GM18519 (cell line): ENCODE data around the gene ACOT12.
"Not testable (repeated sequence)": the region's sequence is repeated elsewhere in the genome, so short reads cannot be mapped to it uniquely, and the experiment has no call there.

Experiments used
- ATAC-seq: cut with Tn5 transposase; IDR thresholded peaks from one replicate; pipeline ENCODE4 v1.9.1; 2021; ENCODE audit warnings: mild to moderate bottlenecking, moderate library complexity; ENCODE audit not compliant: unreplicated experiment, low FRiP score

The ACOT12 gene

DNA sequence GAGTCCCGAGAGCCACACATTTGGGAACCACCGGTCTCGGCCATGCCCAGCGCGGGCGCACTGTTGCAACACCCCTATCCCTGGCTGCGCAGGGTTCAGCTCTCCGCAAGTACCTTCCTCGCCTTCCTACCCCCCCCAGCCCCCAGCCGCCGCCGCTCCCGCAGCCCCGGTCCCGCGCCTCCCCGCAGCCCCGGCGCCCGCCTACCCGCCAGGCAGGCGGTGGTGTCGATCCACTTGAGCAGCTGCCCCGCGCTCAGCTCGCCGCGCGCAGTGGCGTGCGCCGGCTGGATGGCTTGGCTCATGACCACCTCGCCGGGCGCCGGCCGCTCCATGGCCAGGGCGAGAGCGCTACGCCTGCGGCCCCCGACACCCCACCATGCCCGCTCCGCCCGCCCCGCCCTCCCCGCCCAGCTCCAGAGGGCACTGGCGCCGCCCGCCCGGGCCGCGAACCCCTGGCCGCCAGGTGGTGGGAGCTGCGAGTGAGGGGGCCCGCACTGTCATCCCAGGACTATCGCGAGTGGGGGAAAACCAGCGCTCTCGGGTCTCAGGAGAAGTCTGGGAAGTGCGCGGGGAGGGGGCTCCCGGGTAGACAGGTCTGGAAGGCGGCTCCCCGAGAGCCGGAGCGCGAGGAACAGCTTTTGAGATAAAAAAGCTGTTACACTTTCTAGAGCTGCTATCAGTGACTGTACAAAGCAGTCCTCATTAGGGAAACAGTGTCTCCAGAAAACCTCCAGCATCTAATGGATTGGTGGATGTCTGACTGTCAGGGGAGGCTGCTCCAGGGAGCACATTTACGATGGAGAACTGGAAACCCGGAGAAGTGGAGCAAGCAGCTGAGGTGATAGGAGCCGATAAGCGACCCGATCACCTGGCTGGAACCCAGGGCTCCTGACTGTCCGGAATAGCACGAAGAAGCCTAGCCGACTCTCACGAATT lies at the start of gene ACOT12:
ACOT12 (minus strand) TSS at position 352 of the 936 bp plus-strand sequence; CDS start at position 332, 20 bp downstream.
- ATAC-seq = no peak

DNA sequence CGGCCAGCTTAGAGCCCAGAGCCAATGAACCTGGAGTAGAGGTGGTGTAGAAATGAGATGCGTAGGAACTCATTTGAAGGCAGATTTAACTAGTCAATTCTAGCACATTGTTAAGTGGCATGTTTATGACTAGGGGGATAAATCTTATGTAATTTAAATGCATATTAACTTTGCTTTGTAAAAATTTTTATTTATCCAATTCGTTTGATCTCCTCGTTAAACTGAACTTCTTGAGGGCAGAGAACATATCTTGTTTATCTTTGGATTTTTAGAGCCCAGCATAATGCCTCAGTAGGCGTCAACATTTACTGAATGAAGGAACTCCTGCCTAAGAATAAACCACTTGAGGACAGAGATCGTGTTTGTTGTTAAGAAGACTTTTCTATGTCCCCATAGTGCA lies 41.1 kb upstream of the ACOT12 start:
- ATAC-seq = no peak

- no peak for ATAC-seq
Observed at GRCh38 chr5:81429985-81430384, 36.1 kb upstream of the ACOT12 start.

DNA sequence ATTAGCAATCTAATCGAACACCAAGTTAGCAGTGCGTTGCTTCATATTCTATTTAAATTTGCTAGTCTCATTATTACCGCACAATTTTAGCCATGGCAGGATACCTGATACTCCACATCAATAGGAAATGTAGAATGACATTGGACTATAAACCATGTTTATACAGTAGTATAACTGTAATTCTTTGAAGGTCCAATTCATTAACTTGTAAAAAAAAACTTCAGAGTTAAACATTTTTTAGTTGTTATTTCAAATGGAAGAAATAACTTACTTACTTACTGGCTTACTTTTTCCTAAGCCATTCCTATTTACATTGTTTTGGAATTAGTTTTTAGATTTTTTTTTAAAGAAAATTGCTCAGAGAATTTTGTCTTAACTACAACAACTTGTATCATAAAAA lies 35.4 kb upstream of the ACOT12 start:
- ATAC-seq = no peak

DNA sequence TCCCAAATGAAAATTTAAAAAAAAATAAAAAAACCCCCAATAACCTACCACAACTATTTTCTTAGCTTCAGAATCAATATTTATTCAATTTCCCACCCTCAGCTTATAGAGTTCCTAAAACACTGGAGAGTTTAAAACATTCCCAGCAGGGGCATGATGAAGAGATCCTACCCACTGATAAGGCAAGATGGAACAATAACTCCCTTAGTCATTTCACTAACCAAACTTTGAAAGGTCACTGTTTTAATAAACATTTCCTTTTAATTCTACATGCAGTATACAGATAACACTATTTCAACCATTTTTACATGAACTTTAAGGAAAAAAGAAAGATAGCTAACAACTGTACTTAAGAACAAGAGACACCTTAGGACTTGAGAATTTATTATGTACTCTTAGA lies 34.9 kb upstream of the ACOT12 start:
- no peak for ATAC-seq

GRCh38 chr5:81428446-81428845 lies 34.5 kb upstream of the ACOT12 start:
- no peak for ATAC-seq

GRCh38 chr5:81427566-81427965 lies 33.6 kb upstream of the ACOT12 start:
- ATAC-seq = no peak

DNA sequence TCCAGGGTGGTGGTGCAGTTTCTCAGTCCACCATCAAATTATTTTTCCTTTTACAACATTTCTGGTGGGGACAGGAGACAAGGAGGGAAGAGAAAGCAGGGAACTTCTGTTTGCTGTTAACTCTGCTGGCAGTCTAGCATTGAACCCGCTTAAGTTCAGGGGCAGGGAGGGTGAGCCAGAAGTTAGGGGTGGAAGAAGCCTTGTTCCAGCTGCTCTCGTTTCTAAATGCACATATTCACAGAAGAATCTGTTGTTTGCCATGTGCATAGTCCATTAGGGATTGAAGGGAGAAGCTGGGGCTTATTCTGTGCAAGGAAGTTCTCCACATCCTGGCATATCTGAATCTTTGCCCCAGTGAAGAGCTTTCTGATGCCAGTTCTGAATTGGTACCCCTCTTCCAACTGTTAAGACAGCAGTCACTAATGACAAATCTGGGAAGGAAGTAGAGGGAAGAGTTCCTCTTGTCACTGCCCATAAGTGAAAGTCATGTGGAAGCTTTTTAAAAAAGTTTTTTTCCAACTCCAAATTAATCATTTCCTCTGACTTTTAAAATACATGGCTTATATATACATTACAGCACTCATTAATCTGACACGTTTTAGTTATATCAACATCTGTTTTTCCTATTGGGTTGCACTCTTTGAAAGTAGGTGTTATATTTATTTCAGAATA lies 32.6 kb upstream of the ACOT12 start:
- no peak for ATAC-seq

GRCh38 chr5:81425569-81425968 lies 31.6 kb upstream of the ACOT12 start:
- no peak for ATAC-seq

DNA sequence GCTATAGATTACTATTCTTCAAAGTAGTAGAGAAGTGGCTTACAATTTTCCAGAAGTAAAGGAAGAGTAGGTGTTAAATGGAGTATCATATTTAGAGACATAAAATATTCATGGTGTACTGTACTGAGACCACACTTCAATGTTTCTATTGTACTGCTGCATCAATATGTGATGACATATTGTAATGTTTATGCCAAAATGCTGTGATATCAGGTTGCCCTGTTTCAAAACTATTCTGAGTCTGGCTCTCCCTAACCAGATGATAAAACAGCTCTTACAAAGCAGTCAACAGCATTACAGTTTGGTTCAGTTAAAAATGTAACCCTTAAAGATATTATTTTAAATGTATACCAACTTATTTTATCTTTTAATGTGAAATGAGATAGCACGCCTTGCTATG lies 30.8 kb upstream of the ACOT12 start:
- ATAC-seq = no peak

DNA sequence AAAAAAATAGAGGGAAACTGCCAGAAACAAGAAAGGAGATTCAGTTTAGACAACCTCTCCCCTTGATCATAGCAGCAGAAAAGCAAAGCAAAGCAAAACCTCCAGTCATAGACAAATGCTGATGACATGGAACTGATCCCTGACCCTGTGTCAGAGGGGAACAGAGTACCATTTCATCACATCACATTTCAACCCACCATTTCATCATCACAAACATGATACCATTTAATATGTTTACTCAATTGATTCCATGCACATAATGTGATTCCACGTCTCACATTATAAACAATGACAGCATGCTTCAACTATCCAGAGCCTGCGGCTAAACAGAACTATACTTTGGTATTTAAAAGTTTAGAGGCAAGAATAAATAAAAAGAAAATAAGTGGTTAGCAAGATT lies 28.7 kb upstream of the ACOT12 start:
- no peak for ATAC-seq

GRCh38 chr5:81420039-81420667 lies 26.2 kb upstream of the ACOT12 start:
- ATAC-seq = no peak

DNA sequence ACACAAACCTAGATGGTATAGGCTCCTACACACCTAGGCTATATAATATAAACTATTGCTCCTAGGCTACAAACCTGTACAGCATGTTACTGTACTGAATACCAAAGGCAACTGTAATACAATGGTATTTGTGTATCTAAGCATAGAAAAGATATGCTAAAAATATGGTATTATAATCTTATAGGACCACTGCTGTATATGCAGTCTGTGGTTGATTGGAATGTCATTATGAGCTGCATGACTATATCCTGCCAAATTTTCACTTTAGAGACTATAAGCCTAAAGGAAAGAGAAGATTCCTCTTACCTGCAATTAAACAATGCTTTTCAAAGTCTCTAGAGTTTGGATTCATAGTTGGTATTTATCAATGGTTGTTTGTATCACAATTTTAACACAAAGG lies 24.7 kb upstream of the ACOT12 start:
- no peak for ATAC-seq

- no peak for ATAC-seq
Observed at GRCh38 chr5:81417052-81417451, 23.1 kb upstream of the ACOT12 start.

- ATAC-seq = no peak
Observed at GRCh38 chr5:81409896-81410295, 16.0 kb upstream of the ACOT12 start.

GRCh38 chr5:81409361-81409760 lies 15.4 kb upstream of the ACOT12 start:
- ATAC-seq = no peak

- no peak for ATAC-seq
Observed at GRCh38 chr5:81408496-81408895, 14.6 kb upstream of the ACOT12 start.

- ATAC-seq = not testable (repeated sequence)
Observed at GRCh38 chr5:81407811-81408210, 13.9 kb upstream of the ACOT12 start.

- ATAC-seq = no peak
Observed at GRCh38 chr5:81405126-81405891, 11.4 kb upstream of the ACOT12 start.

GRCh38 chr5:81402192-81402930 lies 8.4 kb upstream of the ACOT12 start:
- ATAC-seq = no peak
